Neural progenitor cell (in vitro differentiated cells): Measurements from ENCODE around the gene AANAT. TPM values are rescaled to one million over a fixed set of nuclear protein-coding genes. Genes with fewer than 3 reads are reported as not detected.
A peak's percentile ranks its signal among the peaks of the same experiment; 100 is the strongest.

ENCODE experiments used
- DNase-seq: peaks from one replicate; pipeline ENCODE4 v3.0.0-alpha.2; 2016; ENCODE audit warnings: low spot score
- H2AFZ ChIP-seq: fragments of 200-600 bp; sonication (generic); replicated peaks from 2 replicates; pipeline ENCODE4 v1.6.1; 2016; ENCODE audit warnings: antibody characterized with exemption
- H3F3A ChIP-seq: fragments of 200-600 bp; sonication (generic); 2 replicates; pipeline ENCODE4 v1.6.1; 2016; ENCODE audit warnings: antibody characterized with exemption, low read depth
- H3K27ac ChIP-seq: fragments of 200-600 bp; sonication (generic); 2 replicates; pipeline ENCODE4 v1.5.1; 2016; ENCODE audit warnings: mild to moderate bottlenecking
- H3K27me3 ChIP-seq: fragments of 200-600 bp; sonication (generic); 2 replicates; pipeline ENCODE4 v1.6.1; 2016; ENCODE audit warnings: mild to moderate bottlenecking, moderate library complexity
- H3K36me3 ChIP-seq: fragments of 200-600 bp; sonication (generic); 2 replicates; pipeline ENCODE4 v1.5.1; 2016
- H3K4me1 ChIP-seq: fragments of 200-600 bp; sonication (generic); 2 replicates; pipeline ENCODE4 v1.6.1; 2016; ENCODE audit warnings: mixed run types
- H3K4me2 ChIP-seq: fragments of 200-600 bp; sonication (generic); 2 replicates; pipeline ENCODE4 v1.6.1; 2016
- H3K4me3 ChIP-seq: fragments of 200-600 bp; sonication (generic); 2 replicates; pipeline ENCODE4 v1.5.1; 2016
- H3K79me2 ChIP-seq: fragments of 200-600 bp; sonication (generic); 2 replicates; pipeline ENCODE4 v1.6.1; 2016; ENCODE audit warnings: low read depth
- H3K9ac ChIP-seq: fragments of 200-600 bp; sonication (generic); 2 replicates; pipeline ENCODE4 v1.6.1; 2016
- H3K9me3 ChIP-seq: fragments of 200-600 bp; sonication (generic); 2 replicates; pipeline ENCODE4 v1.5.1; 2016; ENCODE audit warnings: low read depth
- H4K20me1 ChIP-seq: fragments of 200-600 bp; sonication (generic); 2 replicates; pipeline ENCODE4 v1.6.1; 2016; ENCODE audit warnings: low read depth
- H3K27ac Mint-ChIP-seq: 3 replicates; pipeline ENCODE4 v1.8.0; 2021; ENCODE audit warnings: mixed read lengths
- H3K27me3 Mint-ChIP-seq: 2 replicates; pipeline ENCODE4 v1.8.0; 2022; ENCODE audit warnings: low read depth, mild to moderate bottlenecking, inconsistent platforms, moderate library complexity, mixed read lengths; ENCODE audit not compliant: insufficient read depth
- H3K36me3 Mint-ChIP-seq: 3 replicates; pipeline ENCODE4 v1.8.0; 2021; ENCODE audit warnings: mixed read lengths
- H3K4me1 Mint-ChIP-seq: 3 replicates; pipeline ENCODE4 v1.8.0; 2021; ENCODE audit warnings: mixed read lengths
- H3K4me3 Mint-ChIP-seq: 3 replicates; pipeline ENCODE4 v1.8.0; 2021; ENCODE audit warnings: mild to moderate bottlenecking, moderate library complexity, mixed read lengths
- H3K9me3 Mint-ChIP-seq: 3 replicates; pipeline ENCODE4 v1.8.0; 2020; ENCODE audit warnings: mixed read lengths
- EZH2 ChIP-seq: fragments of 200-600 bp; sonication (generic); IDR thresholded peaks from 2 replicates; pipeline ENCODE4 v1.6.1; 2017; ENCODE audit warnings: antibody characterized with exemption, mild to moderate bottlenecking, moderate library complexity
- EZH2phosphoT487 ChIP-seq: fragments of 200-600 bp; sonication (generic); IDR thresholded peaks from 2 replicates; pipeline ENCODE4 v1.6.1; 2017; ENCODE audit warnings: antibody characterized with exemption
- total RNA-seq: library from RNA; depleted of rRNA; stranded (reverse); fragments of >200 nt; gene quantifications from 2 replicates; pipeline ENCODE4 v1.2.3, GENCODE V29; 2015; ENCODE audit warnings: low replicate concordance
- TF ChIP-seq, protein P1 (sequence below): fragments of 200-600 bp; sonication (generic); IDR thresholded peaks from 2 replicates; pipeline ENCODE4 v1.5.1; 2017; ENCODE audit warnings: antibody characterized with exemption, mild to moderate bottlenecking

AANAT gene
- total RNA-seq, 1 donor from 2014 or later = not detected

DNA sequence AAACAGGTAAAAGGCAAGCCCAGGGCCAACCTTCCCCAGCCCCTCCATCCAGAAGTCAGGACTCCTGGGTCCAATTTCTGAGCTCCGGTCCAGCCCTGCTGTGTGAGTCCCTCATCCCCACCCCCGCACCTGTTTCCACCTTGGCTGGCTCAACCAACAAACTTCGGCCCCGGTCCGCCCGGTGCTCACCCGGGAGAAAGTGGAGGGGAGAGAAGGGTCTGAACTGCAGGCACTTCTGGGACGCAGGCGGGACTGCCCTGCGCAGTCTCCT is 33.3 kb downstream of the AANAT start:
- Mint-ChIP-seq H3K27me3 (peaks cover 24% of the 10 kb centered on the region), H3K36me3 (no peaks in the 10 kb centered on the region), H3K4me3 (peak overlapping the region; percentile 72), H3K27ac (no peak overlapping the region), H3K9me3 (no peaks in the 10 kb centered on the region), H3K4me1 (peaks cover 29% of the 10 kb centered on the region)
- Histone ChIP-seq H3K4me2 (peak overlapping the region; percentile 81), H3K4me3 (peak overlapping the region; percentile 80), H2AFZ (peak overlapping the region; percentile 88), H4K20me1 (peaks cover 14% of the 10 kb centered on the region), H3K9me3 (no peaks in the 10 kb centered on the region), H3K36me3 (no peaks in the 10 kb centered on the region), H3K9ac (no peak overlapping the region), H3F3A (peaks cover 5% of the 10 kb centered on the region), H3K27me3 (peaks cover 14% of the 10 kb centered on the region), H3K79me2 (no peaks in the 10 kb centered on the region), H3K4me1 (peaks cover 27% of the 10 kb centered on the region), H3K27ac (no peak overlapping the region)
- no peak for DNase-seq
- TF ChIP-seq, protein P1, sequence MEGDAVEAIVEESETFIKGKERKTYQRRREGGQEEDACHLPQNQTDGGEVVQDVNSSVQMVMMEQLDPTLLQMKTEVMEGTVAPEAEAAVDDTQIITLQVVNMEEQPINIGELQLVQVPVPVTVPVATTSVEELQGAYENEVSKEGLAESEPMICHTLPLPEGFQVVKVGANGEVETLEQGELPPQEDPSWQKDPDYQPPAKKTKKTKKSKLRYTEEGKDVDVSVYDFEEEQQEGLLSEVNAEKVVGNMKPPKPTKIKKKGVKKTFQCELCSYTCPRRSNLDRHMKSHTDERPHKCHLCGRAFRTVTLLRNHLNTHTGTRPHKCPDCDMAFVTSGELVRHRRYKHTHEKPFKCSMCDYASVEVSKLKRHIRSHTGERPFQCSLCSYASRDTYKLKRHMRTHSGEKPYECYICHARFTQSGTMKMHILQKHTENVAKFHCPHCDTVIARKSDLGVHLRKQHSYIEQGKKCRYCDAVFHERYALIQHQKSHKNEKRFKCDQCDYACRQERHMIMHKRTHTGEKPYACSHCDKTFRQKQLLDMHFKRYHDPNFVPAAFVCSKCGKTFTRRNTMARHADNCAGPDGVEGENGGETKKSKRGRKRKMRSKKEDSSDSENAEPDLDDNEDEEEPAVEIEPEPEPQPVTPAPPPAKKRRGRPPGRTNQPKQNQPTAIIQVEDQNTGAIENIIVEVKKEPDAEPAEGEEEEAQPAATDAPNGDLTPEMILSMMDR = no peak
- peak; percentile 47 for TF ChIP-seq EZH2

DNA sequence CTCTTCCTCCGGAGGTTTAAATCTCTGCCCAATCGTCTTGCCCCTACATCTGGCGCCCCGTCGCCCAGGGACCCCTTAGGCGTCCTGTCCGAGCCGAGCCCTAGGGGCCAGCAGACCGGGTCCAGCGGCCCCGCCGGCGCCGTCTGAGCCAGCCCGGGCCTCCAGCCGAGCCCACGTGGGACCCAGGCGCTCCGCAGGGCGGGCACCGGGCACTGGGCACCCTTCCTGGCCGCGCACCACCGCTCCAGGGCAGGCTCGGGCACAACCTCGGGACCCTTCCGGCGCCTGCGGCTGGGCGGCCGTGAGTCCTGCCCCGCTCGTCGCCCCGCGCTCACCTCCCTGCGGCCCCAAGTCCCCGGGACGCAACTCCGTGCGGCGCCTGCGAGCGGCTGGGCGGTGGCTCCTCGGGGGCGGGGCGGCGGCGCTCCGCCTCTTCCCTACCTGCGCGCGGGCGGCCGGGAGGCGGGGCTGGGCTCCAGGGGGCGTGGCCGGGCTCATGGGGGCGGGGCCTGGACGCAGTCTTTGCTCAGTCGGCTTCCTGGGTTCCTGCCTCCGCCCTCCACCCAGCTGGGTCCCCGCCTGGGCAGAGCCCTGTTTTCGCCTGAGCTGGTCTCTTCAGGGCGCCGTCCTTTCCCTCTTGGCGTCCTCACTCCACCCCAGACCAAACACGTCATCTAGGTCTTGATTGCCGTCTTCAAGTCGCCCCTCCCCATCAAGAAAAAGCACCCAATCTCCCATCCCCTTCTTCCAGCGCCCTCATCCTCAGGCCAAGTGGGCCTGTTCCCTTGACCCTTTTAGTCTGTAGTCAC is 33.8 kb downstream of the AANAT start, which contains the start of gene RHBDF2:
Gene RHBDF2, minus strand, starts transcription at position 406 of the 809 bp plus-strand sequence. CDS start 19,899 bp downstream, outside the sequence.
- peak within 1 kb of the TSS; percentile 64 for H3K27ac Mint-ChIP-seq
- peaks cover 29% of the 10 kb centered on the region for H3K4me1 Mint-ChIP-seq
- H3K4me3 ChIP-seq = peak within 1 kb of the TSS; percentile 80
- no peaks in the 10 kb centered on the region for H3K9me3 Mint-ChIP-seq
- peaks cover 24% of the 10 kb centered on the region for H3K27me3 Mint-ChIP-seq
- no peaks in the 10 kb centered on the region for H3K9me3 ChIP-seq
- H3K36me3 Mint-ChIP-seq = no peaks in the 10 kb centered on the region
- no peak for TF ChIP-seq EZH2
- TF ChIP-seq, protein P1 = no peak
- TF ChIP-seq EZH2phosphoT487 = no peak
- peak within 1 kb of the TSS; percentile 88 for H2AFZ ChIP-seq
- H3K27ac ChIP-seq = no peak within 1 kb of the TSS
- peaks cover 14% of the 10 kb centered on the region for H3K27me3 ChIP-seq
- peak; percentile 94 for DNase-seq
- no peak within 1 kb of the TSS for H3K9ac ChIP-seq
- H3K4me2 ChIP-seq = peak within 1 kb of the TSS; percentile 81
- peaks cover 14% of the 10 kb centered on the region for H4K20me1 ChIP-seq
- H3K4me1 ChIP-seq = peaks cover 27% of the 10 kb centered on the region
- H3K79me2 ChIP-seq = no peaks in the 10 kb centered on the region
- peaks cover 5% of the 10 kb centered on the region for H3F3A ChIP-seq
- no peaks in the 10 kb centered on the region for H3K36me3 ChIP-seq
- H3K4me3 Mint-ChIP-seq = peak within 1 kb of the TSS; percentile 84

DNA sequence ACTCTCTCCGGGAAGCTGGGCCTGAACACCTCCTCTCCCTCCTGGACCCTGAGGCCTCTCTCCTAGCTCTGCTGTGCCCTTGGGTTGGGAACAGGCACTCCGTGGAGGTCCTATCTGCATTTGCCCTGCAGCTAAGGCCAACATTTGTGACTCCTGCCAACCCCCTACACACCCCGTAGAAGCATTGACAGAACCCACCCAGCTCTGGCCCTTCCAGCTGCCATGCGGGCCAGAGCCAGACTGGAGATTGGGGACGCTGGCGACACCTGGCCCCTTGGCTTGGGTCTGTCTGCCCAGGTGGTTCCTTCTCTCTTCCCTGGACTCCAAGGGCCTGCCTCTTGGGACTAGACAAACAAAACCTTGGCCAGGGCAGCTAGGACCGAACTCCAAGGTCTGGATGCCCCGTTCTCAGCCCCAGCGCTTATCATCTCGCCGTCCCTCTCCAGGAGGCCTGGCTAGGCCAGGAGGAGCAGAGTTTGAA is 34.5 kb downstream of the AANAT start:
- peaks cover 24% of the 10 kb centered on the region for H3K27me3 Mint-ChIP-seq
- H3K4me1 Mint-ChIP-seq = peaks cover 29% of the 10 kb centered on the region
- H3K27ac Mint-ChIP-seq = no peak overlapping the region
- H3K36me3 Mint-ChIP-seq = no peaks in the 10 kb centered on the region
- H3K4me2 ChIP-seq = peak overlapping the region; percentile 81
- peak overlapping the region; percentile 58 for H2AFZ ChIP-seq
- no peaks in the 10 kb centered on the region for H3K36me3 ChIP-seq
- no peak overlapping the region for H3K27ac ChIP-seq
- no peaks in the 10 kb centered on the region for H3K9me3 ChIP-seq
- H3K79me2 ChIP-seq = no peaks in the 10 kb centered on the region
- peak overlapping the region; percentile 80 for H3K4me3 ChIP-seq
- H3K9me3 Mint-ChIP-seq = no peaks in the 10 kb centered on the region
- peak overlapping the region; percentile 84 for H3K4me3 Mint-ChIP-seq
- H3K4me1 ChIP-seq = peaks cover 27% of the 10 kb centered on the region
- peaks cover 19% of the 10 kb centered on the region for H3K27me3 ChIP-seq
- H3F3A ChIP-seq = peaks cover 5% of the 10 kb centered on the region
- no peak for TF ChIP-seq EZH2
- TF ChIP-seq EZH2phosphoT487 = no peak
- TF ChIP-seq, protein P1 = no peak
- peaks cover 14% of the 10 kb centered on the region for H4K20me1 ChIP-seq
- no peak overlapping the region for H3K9ac ChIP-seq
- DNase-seq = no peak
